ENCODE data around the gene ZNF561.

ZNF561 gene

GRCh38 chr19:9627856-9628255 is 6.8 kb upstream of the ZNF561 start:
- no peaks in the 10 kb centered on the region for H3K9me3 ChIP-seq
- intact Hi-C loops (cut with DNase I; ENCODE audit: low total_unique reads) = loop anchor here (10.0 kb wide), 1 partner anchor 47 kb away; the partner anchor contains the start of gene ZNF562
- TF ChIP-seq CTCF (IDR thresholded peaks at IDR 0.05) = no peak
- H3K27me3 ChIP-seq = no peaks in the 10 kb centered on the region
- peaks cover 0 to 9% (median 0%) of the 10 kb centered on the region in 4 donors for H3K4me1 ChIP-seq
- no peak overlapping the region for H3K4me3 ChIP-seq
- H3K27ac ChIP-seq = no peak overlapping the region
- peaks cover 0 to 13% (median 9%) of the 10 kb centered on the region in 3 donors for H3K36me3 ChIP-seq
- no peak for DNase-seq

- H3K27ac ChIP-seq = peak overlapping the region; percentile 74 to 75
- H3K27me3 ChIP-seq = no peaks in the 10 kb centered on the region
- no peak for DNase-seq
Measured at GRCh38 chr19:9622531-9622930, 1.5 kb upstream of the ZNF561 start.

GRCh38 chr19:9620842-9621155 is 233 bp downstream of the ZNF561 start:
- H3K36me3 ChIP-seq = peaks cover 32 to 37% (median 37%) of the 10 kb centered on the region in 3 donors
- H3K27ac ChIP-seq = peak overlapping the region; percentile 74 to 75
- no peaks in the 10 kb centered on the region for H3K9me3 ChIP-seq
- H3K27me3 ChIP-seq = no peaks in the 10 kb centered on the region
- H3K4me1 ChIP-seq = peaks cover 0 to 34% (median 16%) of the 10 kb centered on the region in 4 donors
- intact Hi-C loops (cut with DNase I; ENCODE audit: low total_unique reads) = loop anchor here (5.0 to 10.0 kb wide), 2 partner anchors 54 to 308 kb away; partner anchors contain the start of gene ZNF562
- DNase-seq = no peak
- peak overlapping the region; percentile 57 to 73 for H3K4me3 ChIP-seq
- TF ChIP-seq CTCF (IDR thresholded peaks at IDR 0.05) = no peak

More at GRCh38 chr19:9622531-9622930, 1.5 kb upstream of the ZNF561 start:
- Histone ChIP-seq H3K4me1 (peaks cover 0 to 34% (median 16%) of the 10 kb centered on the region in 4 donors), H3K36me3 (peaks cover 15 to 20% (median 20%) of the 10 kb centered on the region in 3 donors), H3K9me3 (no peaks in the 10 kb centered on the region), H3K4me3 (no peak overlapping the region)
- intact Hi-C loops (cut with DNase I; ENCODE audit: low total_unique reads) = loop anchor here (5.0 to 10.0 kb wide), 2 partner anchors 52 to 310 kb away; partner anchors contain the start of gene ZNF562
- no peak for TF ChIP-seq CTCF (IDR thresholded peaks at IDR 0.05)

GRCh38 chr19:9615844-9616243 is 5.2 kb downstream of the ZNF561 start:
- Histone ChIP-seq H3K27ac (no peak overlapping the region), H3K4me3 (no peak overlapping the region), H3K9me3 (peaks cover 9 to 30% (median 20%) of the 10 kb centered on the region in 3 donors), H3K36me3 (peaks cover 82 to 87% (median 87%) of the 10 kb centered on the region in 3 donors), H3K27me3 (no peaks in the 10 kb centered on the region), H3K4me1 (peaks cover 0 to 14% (median 9%) of the 10 kb centered on the region in 4 donors)
- intact Hi-C loops (cut with DNase I; ENCODE audit: low total_unique reads) = no loop called here
- TF ChIP-seq CTCF (IDR thresholded peaks at IDR 0.05) = no peak
- DNase-seq = no peak

- no peak for DNase-seq
- TF ChIP-seq CTCF (IDR thresholded peaks at IDR 0.05) = no peak
- Histone ChIP-seq H3K27me3 (no peaks in the 10 kb centered on the region), H3K4me1 (no peaks in the 10 kb centered on the region), H3K9me3 (peaks cover 19 to 82% (median 68%) of the 10 kb centered on the region in 3 donors), H3K27ac (no peak overlapping the region), H3K36me3 (peaks cover 81 to 94% (median 93%) of the 10 kb centered on the region in 3 donors), H3K4me3 (no peak overlapping the region)
- intact Hi-C loops (cut with DNase I; ENCODE audit: low total_unique reads) = no loop called here
Measured at GRCh38 chr19:9610484-9611113, 10.4 kb downstream of the ZNF561 start.

Measured in tibial artery (tissue), 4 donors.